HepG2 (cell line): ENCODE data around the gene IL1A. TPM values are rescaled to one million over a fixed set of nuclear protein-coding genes. Genes with fewer than 3 reads are reported as not detected.

ENCODE experiments used
- ATAC-seq: fragments of 200-7000 bp; cut with Tn5 transposase; 3 replicates; pipeline ENCODE4 v1.9.1; 2020; ENCODE audit warnings: mild to moderate bottlenecking, moderate library complexity
- BruUV-seq: library from RNA; stranded (reverse); fragments of 400-500 nt; replicated peaks from 2 replicates; lab custom pipeline; 2021; lab: Mats Ljungman, UMichigan
- CTCF ChIA-PET: fragments of 300-600 bp; formaldehyde crosslinking; extraction: SDS; loops from one replicate; lab custom pipeline; 2021; ENCODE audit warnings: low total read pairs, inconsistent platforms, low intra/inter-chr PET ratio; lab: Yijun Ruan, JAX
- POLR2A ChIA-PET: fragments of 350-600 bp; sonication (Branson Sonifier 250); formaldehyde crosslinking; loops from one replicate; lab custom pipeline; 2020; ENCODE audit warnings: antibody characterized with exemption, inconsistent platforms; lab: Yijun Ruan, JAX
- DNase-seq: peaks from one replicate; pipeline ENCODE4 v3.0.0-alpha.2; 2015; ENCODE audit warnings: low spot score
- FAIRE-seq: peaks from 3 replicates; lab custom pipeline; 2011; peaks lifted over from hg19 to GRCh38; lab: Jason Lieb, UNC
- H2AFZ ChIP-seq: one replicate; pipeline ENCODE4 v1.6.1; 2011; ENCODE audit warnings: low read length, inconsistent platforms
- H3K27ac ChIP-seq: fragments of 300-600 bp; 3 replicates; pipeline ENCODE4 v1.8.0; 2011; ENCODE audit warnings: mixed run types, mild to moderate bottlenecking, mixed read lengths, low read length, inconsistent platforms; ENCODE audit not compliant: insufficient read depth; ENCODE audit errors: extremely low read length
- H3K27me3 ChIP-seq, 2 experiments: fragments of 200-600 bp in 1 of 2; 2 replicates in 1 of 2; 3 replicates in 1 of 2; pipeline versions ENCODE4 v1.6.0 to v1.8.0; 2011; ENCODE audit warnings: low read length in 2 of 2, mild to moderate bottlenecking in 2 of 2, moderate library complexity in 2 of 2, inconsistent platforms in 1 of 2; ENCODE audit not compliant: insufficient read depth in 2 of 2, control insufficient read depth in 1 of 2
- H3K36me3 ChIP-seq, 2 experiments: fragments of 200-600 bp in 1 of 2; replicated peaks in 1 of 2; 2 replicates in 1 of 2; 3 replicates in 1 of 2; pipeline versions ENCODE4 v1.5.1 to v1.8.0; 2011; ENCODE audit warnings: low read length in 2 of 2, inconsistent platforms in 1 of 2; ENCODE audit not compliant: insufficient read depth in 2 of 2, control insufficient read depth in 1 of 2
- H3K4me1 ChIP-seq: 2 replicates; pipeline ENCODE4 v1.5.1; 2012; ENCODE audit warnings: low read length, inconsistent platforms; ENCODE audit not compliant: insufficient read depth
- H3K4me2 ChIP-seq: 2 replicates; pipeline ENCODE4 v1.6.0; 2011; ENCODE audit warnings: low read depth, low read length, inconsistent platforms
- H3K4me3 ChIP-seq, 3 experiments: fragments of 200-600 bp in 1 of 3; sonication (generic), shearing (Covaris generic) in 1 of 3; replicated peaks in 1 of 3; 2 replicates each; pipeline ENCODE4 v1.5.1; 2011 to 2016; ENCODE audit warnings: low read length in 3 of 3, inconsistent platforms in 2 of 3, low read depth in 2 of 3, mild to moderate bottlenecking in 2 of 3, control low read depth in 1 of 3, mixed read lengths in 1 of 3; ENCODE audit not compliant: insufficient read depth in 1 of 3
- H3K79me2 ChIP-seq: one replicate; pipeline ENCODE4 v1.6.1; 2011; ENCODE audit warnings: low read length, inconsistent platforms; ENCODE audit not compliant: insufficient read depth
- H3K9ac ChIP-seq: 2 replicates; pipeline ENCODE4 v1.6.0; 2011; ENCODE audit warnings: mild to moderate bottlenecking, low read depth, low read length, inconsistent platforms; ENCODE audit not compliant: insufficient read depth
- H3K9me3 ChIP-seq: 2 replicates; pipeline ENCODE4 v1.5.1; 2012; ENCODE audit warnings: mild to moderate bottlenecking, low read length
- H4K20me1 ChIP-seq: 2 replicates; pipeline ENCODE4 v1.6.0; 2011; ENCODE audit warnings: inconsistent platforms, mild to moderate bottlenecking, low read length, moderate library complexity; ENCODE audit not compliant: insufficient read depth
- AHDC1 ChIP-seq: sonication (generic); formaldehyde crosslinking; IDR thresholded peaks from 2 replicates; pipeline ENCODE4 v1.5.1; 2020; ENCODE audit warnings: mild to moderate bottlenecking, missing genetic modification reagents, borderline replicate concordance
- ATF7 ChIP-seq, 2 experiments: fragments of 450-650 bp in 1 of 2; sonication (generic) in 1 of 2; formaldehyde crosslinking in 1 of 2; IDR thresholded peaks; 2 replicates each; pipeline versions ENCODE4 v1.4.0 to v1.6.1; 2016 to 2020; ENCODE audit warnings: antibody characterized with exemption in 1 of 2, mild to moderate bottlenecking in 1 of 2, missing genetic modification reagents in 1 of 2
- HNF1B ChIP-seq: sonication (generic); formaldehyde crosslinking; IDR thresholded peaks from 2 replicates; pipeline ENCODE4 v1.5.1; 2020; ENCODE audit warnings: mild to moderate bottlenecking, moderate library complexity, missing genetic modification reagents
- MAFF ChIP-seq: IDR thresholded peaks from 2 replicates; pipeline ENCODE4 v1.6.1; 2011; ENCODE audit warnings: low read depth, low read length, improper control_type of control experiment
- PAF1 ChIP-seq: IDR thresholded peaks from 2 replicates; pipeline ENCODE4 v1.6.1; 2016; ENCODE audit warnings: missing genetic modification reagents, missing compliant biosample characterization
- PBX3 ChIP-seq: sonication (generic); formaldehyde crosslinking; IDR thresholded peaks from 2 replicates; pipeline ENCODE4 v1.8.1; 2023; ENCODE audit warnings: missing genetic modification reagents, inconsistent platforms, borderline replicate concordance
- PTBP1 ChIP-seq: fragments of 200-400 bp; formaldehyde crosslinking; IDR thresholded peaks from 2 replicates; pipeline ENCODE4 v1.6.1; 2018; ENCODE audit warnings: low read length, low read depth; ENCODE audit not compliant: poor library complexity, severe bottlenecking
- SMAD9 ChIP-seq: sonication (generic); formaldehyde crosslinking; IDR thresholded peaks from 2 replicates; pipeline ENCODE4 v1.5.1; 2020; ENCODE audit warnings: mild to moderate bottlenecking, missing genetic modification reagents
- SPEN ChIP-seq: sonication (generic); formaldehyde crosslinking; IDR thresholded peaks from 2 replicates; pipeline ENCODE4 v1.5.1; 2020; ENCODE audit warnings: low read depth, mild to moderate bottlenecking, missing genetic modification reagents
- TCF12 ChIP-seq, 2 experiments: fragments of 450-650 bp in 1 of 2; sonication (generic) in 1 of 2; formaldehyde crosslinking in 1 of 2; IDR thresholded peaks; 2 replicates each; pipeline versions ENCODE4 v1.6.1 to v1.8.0; 2017 to 2022; ENCODE audit warnings: antibody characterized with exemption in 1 of 2, mild to moderate bottlenecking in 1 of 2, missing genetic modification reagents in 1 of 2, moderate library complexity in 1 of 2
- TFDP1 ChIP-seq: IDR thresholded peaks from 2 replicates; pipeline ENCODE4 v1.6.1; 2016; ENCODE audit warnings: missing compliant biosample characterization, missing genetic modification reagents, borderline replicate concordance
- ZMAT5 ChIP-seq: sonication (generic); formaldehyde crosslinking; IDR thresholded peaks from 2 replicates; pipeline ENCODE4 v1.5.0; 2020; ENCODE audit warnings: mild to moderate bottlenecking, low read depth, missing genetic modification reagents, borderline replicate concordance
- ZNF33B ChIP-seq: sonication (generic); formaldehyde crosslinking; IDR thresholded peaks from 2 replicates; pipeline ENCODE4 v1.5.1; 2020; ENCODE audit warnings: mild to moderate bottlenecking, missing genetic modification reagents
- ZNF543 ChIP-seq: sonication (generic); formaldehyde crosslinking; IDR thresholded peaks from 2 replicates; pipeline ENCODE4 v1.4.0; 2020; ENCODE audit warnings: mild to moderate bottlenecking, missing genetic modification reagents
- WGBS: methylation state at CpG from one replicate; pipeline ENCODE4 v1.1.6; 2017; ENCODE audit warnings: low lambda C conversion rate; 5-methylcytosine and 5-hydroxymethylcytosine counted together
- in situ Hi-C: cut with HindIII; loops from 2 replicates; pipeline ENCODE4 v1.10.0; 2017; ENCODE audit warnings: low pct_unique_long_range_greater_than_20kb; ENCODE audit not compliant: extremely low pct_ligation_motif_present
- intact Hi-C: fragments of 100-400 bp; cut with micrococcal nuclease; formaldehyde crosslinking; loops from one replicate; pipeline ENCODE4 v1.10.0; 2022; ENCODE audit not compliant: unreplicated experiment
- polyA plus RNA-seq, 8 experiments: library from polyadenylated mRNA; depleted of rRNA in 3 of 8; stranded (reverse) in 7 of 8; unstranded in 1 of 8; fragments of >200 nt; fragmentation: Illumina TruSeq in 4 of 8; extraction: Trizol in 4 of 8; gene quantifications; 2 replicates each; pipeline versions ENCODE4 v1.2.1 to v1.2.3, GENCODE V29; 2011 to 2016; ENCODE audit warnings: low read depth in 4 of 8, missing spikeins in 1 of 8, mixed read lengths in 1 of 8; ENCODE audit not compliant: insufficient read depth in 1 of 8
- total RNA-seq, 5 experiments: library from RNA; depleted of rRNA; stranded (reverse); fragments of >200 nt; fragmentation: Illumina TruSeq; extraction: Trizol; gene quantifications; 2 replicates each; pipeline ENCODE4 v1.2.3, GENCODE V29; 2016; ENCODE audit warnings: low read depth in 1 of 5

Gene IL1A
- total and polyA plus RNA-seq, 2 of the 13 experiments (the other 11 are each of a cell fraction or from before 2014, with no cell fraction given) = not detected

GRCh38 chr2:112755444-112755843, 28.8 kb downstream of the IL1A start:
- intact Hi-C loops = no loop called here
- CTCF ChIA-PET = no interaction called here
- H3K27ac ChIP-seq = no peak overlapping the region
- TF ChIP-seq AHDC1 (no peak), PTBP1 (no peak), ZMAT5 (CRISPR knock-in tag) (no peak), PAF1 (no peak), ZNF33B (CRISPR knock-in tag) (no peak), PBX3 (CRISPR knock-in tag) (no peak), SMAD9 (CRISPR knock-in tag) (no peak), SPEN (no peak), MAFF (no peak), ZNF543 (CRISPR knock-in tag) (no peak), TFDP1 (CRISPR knock-in tag) (no peak), ATF7 (IDR thresholded peaks at IDR 0.05) (no peak), ATF7 (CRISPR knock-in tag; IDR thresholded peaks at IDR 0.05) (no peak), HNF1B (no peak), TCF12 (IDR thresholded peaks at IDR 0.05) (no peak), TCF12 (CRISPR knock-in tag; IDR thresholded peaks at IDR 0.05) (no peak)

More at GRCh38 chr2:112755444-112755843, 28.8 kb downstream of the IL1A start:
- Histone ChIP-seq H3K9me3 (no peaks in the 10 kb centered on the region), H3K4me2 (no peak overlapping the region), H4K20me1 (no peaks in the 10 kb centered on the region), H3K4me3 (no peak overlapping the region), H3K36me3 (peaks cover 10 to 65% of the 10 kb centered on the region in 2 experiments), H3K4me1 (peaks cover 32% of the 10 kb centered on the region), H3K27me3 (no peaks in the 10 kb centered on the region), H3K9ac (no peak overlapping the region), H2AFZ (no peak overlapping the region), H3K79me2 (peaks cover 2% of the 10 kb centered on the region)
- WGBS = 97% methylated on average over 4 of the region's 4 CpGs
- no TSS peak for BruUV-seq
- POLR2A ChIA-PET = no interaction called here
- no peak for DNase-seq
- in situ Hi-C loops = no loop called here
- ATAC-seq = no peak
- FAIRE-seq = no peak
